Calu3 (cell line): ENCODE measurements around the gene NDOR1. TPM values are rescaled to one million over a fixed set of nuclear protein-coding genes. Genes with fewer than 3 reads are reported as not detected.
A peak's percentile ranks its signal among the peaks of the same experiment; 100 is the strongest.

Source experiments
- BruUV-seq: library from RNA; stranded (reverse); fragments of 400-500 nt; replicated peaks from 2 replicates; lab custom pipeline; 2021; lab: Mats Ljungman, UMichigan
- CTCF ChIA-PET: fragments of 300-600 bp; sonication (Branson Sonifier 250); formaldehyde crosslinking; loops from one replicate; lab custom pipeline; 2022; ENCODE audit warnings: antibody characterized with exemption; lab: Charles Lee
- DNase-seq: peaks from one replicate; pipeline ENCODE4 v3.0.0; 2022
- H3K27ac Mint-ChIP-seq: one replicate; pipeline ENCODE4 v1.8.0; 2022; ENCODE audit warnings: mixed read lengths; ENCODE audit not compliant: unreplicated experiment
- H3K27me3 Mint-ChIP-seq: one replicate; pipeline ENCODE4 v1.8.0; 2022; ENCODE audit warnings: mixed read lengths; ENCODE audit not compliant: unreplicated experiment
- H3K36me3 Mint-ChIP-seq: one replicate; pipeline ENCODE4 v1.8.0; 2022; ENCODE audit warnings: mild to moderate bottlenecking, moderate library complexity, mixed read lengths; ENCODE audit not compliant: insufficient read depth, unreplicated experiment
- H3K4me1 Mint-ChIP-seq: one replicate; pipeline ENCODE4 v1.8.0; 2022; ENCODE audit warnings: mild to moderate bottlenecking, low read depth, mixed read lengths; ENCODE audit not compliant: unreplicated experiment
- H3K4me3 Mint-ChIP-seq: one replicate; pipeline ENCODE4 v1.8.0; 2022; ENCODE audit warnings: mild to moderate bottlenecking, low read depth, moderate library complexity, mixed read lengths; ENCODE audit not compliant: unreplicated experiment
- H3K9me3 Mint-ChIP-seq: one replicate; pipeline ENCODE4 v1.8.0; 2022; ENCODE audit warnings: low read depth, mixed read lengths; ENCODE audit not compliant: unreplicated experiment
- intact Hi-C: fragments of 100-400 bp; cut with micrococcal nuclease; formaldehyde crosslinking; loops from one replicate; pipeline ENCODE4 v1.10.0; 2022; ENCODE audit not compliant: unreplicated experiment
- total RNA-seq: library from RNA; stranded (reverse); gene quantifications from 2 replicates; pipeline ENCODE4 v1.2.3, GENCODE V29; 2022
- TF ChIP-seq, protein P1 (sequence below): fragments of 200-600 bp; IDR thresholded peaks from one replicate; pipeline ENCODE4 v1.8.0; 2022; ENCODE audit warnings: antibody characterized with exemption; ENCODE audit not compliant: unreplicated experiment

NDOR1 gene
- total RNA-seq, 1 experiment from 2014 or later, result 27.7 TPM

DNA sequence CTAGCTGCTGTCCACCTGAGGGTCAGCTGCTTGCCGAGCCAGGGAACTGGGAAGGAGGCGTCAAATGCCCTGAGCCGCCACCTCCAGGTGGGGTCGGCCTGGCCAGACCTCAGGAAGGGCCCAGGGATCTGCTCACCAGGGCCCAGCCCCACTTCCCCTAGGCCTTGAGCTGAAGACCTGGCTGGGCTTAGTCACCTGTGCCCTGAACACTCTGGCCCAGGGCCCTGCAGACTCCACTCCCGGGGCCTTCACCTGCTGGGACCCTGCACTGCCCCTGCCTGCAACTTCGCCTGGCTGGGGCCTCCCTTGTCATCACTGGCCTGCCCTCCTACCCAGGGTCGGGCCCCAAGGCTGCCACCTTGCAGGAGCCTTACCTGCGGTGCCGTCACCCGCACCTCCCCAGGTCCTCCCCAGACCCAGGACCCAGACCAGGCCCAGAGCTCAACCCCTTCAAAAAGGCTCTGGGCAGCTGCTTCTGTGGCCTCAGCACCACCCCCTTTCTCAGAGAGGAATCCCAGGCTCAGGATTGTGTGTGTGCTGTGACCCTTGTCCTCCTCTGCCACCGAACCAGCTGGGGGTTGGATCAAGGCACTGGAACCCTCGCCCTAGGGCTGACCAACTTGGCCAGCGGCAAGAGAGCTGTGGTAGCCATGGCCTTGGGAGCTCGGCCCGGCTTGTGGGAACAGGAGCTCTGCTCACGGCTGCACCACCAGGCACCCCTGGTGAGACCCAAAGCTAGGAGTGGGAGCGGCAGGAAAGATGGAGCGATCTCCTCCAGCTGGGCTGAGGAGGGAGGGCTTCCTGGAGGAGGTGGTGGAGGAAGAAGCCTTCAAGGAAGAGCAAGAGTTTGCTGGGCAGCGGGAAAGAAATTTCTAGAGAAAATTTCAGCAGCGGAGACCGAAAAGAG is 48.5 kb downstream of the NDOR1 start:
- TF ChIP-seq, protein P1, sequence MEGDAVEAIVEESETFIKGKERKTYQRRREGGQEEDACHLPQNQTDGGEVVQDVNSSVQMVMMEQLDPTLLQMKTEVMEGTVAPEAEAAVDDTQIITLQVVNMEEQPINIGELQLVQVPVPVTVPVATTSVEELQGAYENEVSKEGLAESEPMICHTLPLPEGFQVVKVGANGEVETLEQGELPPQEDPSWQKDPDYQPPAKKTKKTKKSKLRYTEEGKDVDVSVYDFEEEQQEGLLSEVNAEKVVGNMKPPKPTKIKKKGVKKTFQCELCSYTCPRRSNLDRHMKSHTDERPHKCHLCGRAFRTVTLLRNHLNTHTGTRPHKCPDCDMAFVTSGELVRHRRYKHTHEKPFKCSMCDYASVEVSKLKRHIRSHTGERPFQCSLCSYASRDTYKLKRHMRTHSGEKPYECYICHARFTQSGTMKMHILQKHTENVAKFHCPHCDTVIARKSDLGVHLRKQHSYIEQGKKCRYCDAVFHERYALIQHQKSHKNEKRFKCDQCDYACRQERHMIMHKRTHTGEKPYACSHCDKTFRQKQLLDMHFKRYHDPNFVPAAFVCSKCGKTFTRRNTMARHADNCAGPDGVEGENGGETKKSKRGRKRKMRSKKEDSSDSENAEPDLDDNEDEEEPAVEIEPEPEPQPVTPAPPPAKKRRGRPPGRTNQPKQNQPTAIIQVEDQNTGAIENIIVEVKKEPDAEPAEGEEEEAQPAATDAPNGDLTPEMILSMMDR, result no peak
- no peaks in the 10 kb centered on the region for H3K4me1 Mint-ChIP-seq
- no peaks in the 10 kb centered on the region for H3K27me3 Mint-ChIP-seq
- CTCF ChIA-PET, result interaction anchor here (0.7 to 1.2 kb wide), 4 partner anchors 12 to 33 kb away, joined by 3 to 4 read pairs (median 3); no protein-coding TSS in a partner anchor
- DNase-seq, result no peak
- intact Hi-C loops, result no loop called here
- peak overlapping the region; percentile 66 for H3K27ac Mint-ChIP-seq
- H3K4me3 Mint-ChIP-seq, result peak overlapping the region; percentile 80
- no peaks in the 10 kb centered on the region for H3K9me3 Mint-ChIP-seq
- no TSS peak for BruUV-seq
- peaks cover 46% of the 10 kb centered on the region for H3K36me3 Mint-ChIP-seq

- TF ChIP-seq, protein P1, result no peak
- intact Hi-C loops, result no loop called here
- Mint-ChIP-seq H3K4me1 (no peaks in the 10 kb centered on the region), H3K4me3 (peak within 1 kb of the TSS; percentile 80), H3K27me3 (no peaks in the 10 kb centered on the region), H3K36me3 (peaks cover 43% of the 10 kb centered on the region), H3K9me3 (no peaks in the 10 kb centered on the region), H3K27ac (peak within 1 kb of the TSS; percentile 66)
- BruUV-seq, result no TSS peak
- CTCF ChIA-PET, result interaction anchor here (0.7 to 1.2 kb wide), 4 partner anchors 13 to 32 kb away, joined by 3 to 4 read pairs (median 3); no protein-coding TSS in a partner anchor
- peak; percentile 95 for DNase-seq
These were observed 49.3 kb downstream of the NDOR1 start, which contains the start of gene NELFB for GRCh38 chr9:137254624-137255447. NELFB (plus strand) TSS chr9:137255327.

- H3K9me3 Mint-ChIP-seq, result no peaks in the 10 kb centered on the region
- CTCF ChIA-PET, result interaction anchor here (1.2 kb wide), 1 partner anchor 31 kb away, joined by 3 read pairs; no protein-coding TSS in a partner anchor
- DNase-seq, result peak; percentile 49
- H3K4me3 Mint-ChIP-seq, result peak overlapping the region; percentile 80
- H3K4me1 Mint-ChIP-seq, result no peaks in the 10 kb centered on the region
- peaks cover 42% of the 10 kb centered on the region for H3K36me3 Mint-ChIP-seq
- H3K27me3 Mint-ChIP-seq, result no peaks in the 10 kb centered on the region
- H3K27ac Mint-ChIP-seq, result no peak overlapping the region
- TF ChIP-seq, protein P1, result no peak
- no TSS peak for BruUV-seq
- intact Hi-C loops, result no loop called here
These were observed 50.1 kb downstream of the NDOR1 start for GRCh38 chr9:137255448-137256114.

- TF ChIP-seq, protein P1, result no peak
- intact Hi-C loops, result no loop called here
- Mint-ChIP-seq H3K4me3 (peak overlapping the region; percentile 80), H3K27me3 (no peaks in the 10 kb centered on the region), H3K4me1 (peaks cover under 1% of the 10 kb centered on the region), H3K36me3 (peaks cover 38% of the 10 kb centered on the region), H3K27ac (no peak overlapping the region), H3K9me3 (no peaks in the 10 kb centered on the region)
- no TSS peak for BruUV-seq
- CTCF ChIA-PET, result no interaction called here
- no peak for DNase-seq
These were observed 50.9 kb downstream of the NDOR1 start for GRCh38 chr9:137256362-137256761.
